SK-N-MC (cell line): ENCODE measurements around the gene RFX8.

Experiments
- EZH2 ChIP-seq: fragments of 200-600 bp; sonication (generic); IDR thresholded peaks from one replicate; pipeline ENCODE4 v1.6.1; 2017; ENCODE audit warnings: antibody characterized with exemption
- POLR2AphosphoS5 ChIP-seq: IDR thresholded peaks from 2 replicates; pipeline ENCODE4 v1.6.1; 2012; ENCODE audit warnings: mild to moderate bottlenecking, low read depth, low read length, borderline replicate concordance

DNA sequence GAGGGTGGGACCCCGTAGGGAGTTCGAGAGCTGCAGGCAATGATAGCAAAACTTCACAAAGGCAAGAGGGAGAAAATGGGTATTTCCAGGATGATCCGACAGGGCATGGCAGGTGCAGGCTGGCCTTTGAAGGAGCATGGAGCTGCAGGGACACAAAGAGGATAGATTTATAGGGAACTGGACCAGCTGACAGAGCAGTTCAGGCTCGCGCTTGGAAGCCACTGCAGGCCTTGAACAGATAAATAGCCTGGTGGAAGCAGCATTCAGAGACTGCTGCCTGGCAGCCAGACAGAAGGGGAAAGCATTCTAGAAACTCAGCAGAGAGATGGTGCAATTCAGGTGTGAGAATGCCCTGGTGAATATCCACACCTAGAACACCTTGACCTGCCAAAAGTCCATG, 58.3 kb downstream of the RFX8 start:
- TF ChIP-seq POLR2AphosphoS5 = no peak
- TF ChIP-seq EZH2 = no peak
